HEK293 (cell line): ENCODE measurements around the gene KCNJ6.

Experiments used
- CTCF ChIP-seq: fragments of 450-650 bp; formaldehyde crosslinking; IDR thresholded peaks from 2 replicates; pipeline ENCODE4 v1.5.1; 2016; ENCODE audit warnings: missing biosample characterization, missing genetic modification characterization
- REST ChIP-seq: fragments of 450-650 bp; formaldehyde crosslinking; IDR thresholded peaks from 2 replicates; pipeline ENCODE4 v1.5.1; 2016; ENCODE audit warnings: missing biosample characterization, missing genetic modification characterization
- TCF7L2 ChIP-seq: IDR thresholded peaks from 2 replicates; pipeline ENCODE4 v1.6.1; 2011; ENCODE audit warnings: low read depth, mild to moderate bottlenecking, inconsistent platforms, low read length, moderate library complexity, borderline replicate concordance
- ZEB2 ChIP-seq: fragments of 450-650 bp; formaldehyde crosslinking; IDR thresholded peaks from 2 replicates; pipeline ENCODE4 v1.5.1; 2016; ENCODE audit warnings: missing biosample characterization, missing genetic modification characterization
- ZNF148 ChIP-seq: fragments of 450-650 bp; formaldehyde crosslinking; IDR thresholded peaks from 2 replicates; pipeline ENCODE4 v1.5.0; 2017; ENCODE audit warnings: missing biosample characterization, missing genetic modification characterization, borderline replicate concordance
- ZNF350 ChIP-seq: fragments of 450-650 bp; formaldehyde crosslinking; IDR thresholded peaks from 2 replicates; pipeline ENCODE4 v1.5.0; 2017; ENCODE audit warnings: missing biosample characterization, mild to moderate bottlenecking, missing genetic modification characterization
- ZNF362 ChIP-seq: fragments of 450-650 bp; formaldehyde crosslinking; IDR thresholded peaks from 2 replicates; pipeline ENCODE4 v1.5.1; 2016; ENCODE audit warnings: missing biosample characterization, missing genetic modification characterization
- ZNF777 ChIP-seq: fragments of 450-650 bp; formaldehyde crosslinking; IDR thresholded peaks from 2 replicates; pipeline ENCODE4 v1.5.1; 2017; ENCODE audit warnings: missing biosample characterization, missing genetic modification characterization, borderline replicate concordance

GRCh38 chr21:37800057-37800455 is 116.2 kb downstream of the KCNJ6 start:
- TF ChIP-seq REST (tag by site-specific recombination) (no peak), CTCF (tag by site-specific recombination) (no peak), ZNF777 (tag by site-specific recombination) (no peak), TCF7L2 (no peak), ZEB2 (tag by site-specific recombination) (no peak), ZNF350 (tag by site-specific recombination) (no peak), ZNF148 (no peak), ZNF362 (tag by site-specific recombination) (no peak)
